IPS DF 4.7 (cell line): ENCODE data around the gene CDKN1C.

Source experiments
- DNase-seq: peaks from one replicate; pipeline ENCODE4 v3.0.0-alpha.2; 2013; ENCODE audit warnings: low spot score; ENCODE audit errors: extremely low read depth

CDKN1C gene

GRCh38 chr11:2923446-2924375 lies 38.1 kb upstream of the CDKN1C start:
- no peak for DNase-seq

- DNase-seq: no peak
Measured at GRCh38 chr11:2922655-2923054, 37.1 kb upstream of the CDKN1C start.

GRCh38 chr11:2921742-2922493 lies 36.3 kb upstream of the CDKN1C start:
- no peak for DNase-seq

GRCh38 chr11:2921261-2921660 lies 35.7 kb upstream of the CDKN1C start:
- DNase-seq: no peak

- DNase-seq: no peak
Measured at GRCh38 chr11:2920343-2920742, 34.8 kb upstream of the CDKN1C start.

GRCh38 chr11:2919837-2920236 lies 34.3 kb upstream of the CDKN1C start:
- no peak for DNase-seq

- DNase-seq: no peak
Measured at GRCh38 chr11:2919188-2919587, 33.6 kb upstream of the CDKN1C start.

- DNase-seq: no peak
Measured at GRCh38 chr11:2917842-2918490, 32.4 kb upstream of the CDKN1C start.

- no peak for DNase-seq
Measured at GRCh38 chr11:2916892-2917645, 31.5 kb upstream of the CDKN1C start.

- DNase-seq: no peak
Measured at GRCh38 chr11:2916114-2916891, 30.7 kb upstream of the CDKN1C start.

GRCh38 chr11:2915473-2915872 lies 29.9 kb upstream of the CDKN1C start:
- no peak for DNase-seq

- DNase-seq: no peak
Measured at GRCh38 chr11:2914455-2915195, 29.1 kb upstream of the CDKN1C start.

- DNase-seq: no peak
Measured at GRCh38 chr11:2913776-2914175, 28.2 kb upstream of the CDKN1C start.

GRCh38 chr11:2913019-2913431 lies 27.4 kb upstream of the CDKN1C start:
- DNase-seq: no peak

- no peak for DNase-seq
Measured at GRCh38 chr11:2912498-2912897, 26.9 kb upstream of the CDKN1C start.

- DNase-seq: no peak
Measured at GRCh38 chr11:2911785-2912391, 26.3 kb upstream of the CDKN1C start.

- no peak for DNase-seq
Measured at GRCh38 chr11:2911088-2911784, 25.7 kb upstream of the CDKN1C start.

GRCh38 chr11:2910401-2910955 lies 24.9 kb upstream of the CDKN1C start:
- no peak for DNase-seq
